Cardiac fibroblast (primary cell): ENCODE measurements around the gene PXK.

ENCODE experiments used
- DNase-seq, 2 donors: peaks; one replicate each; pipeline versions ENCODE4 v3.0.0 to v3.0.0-alpha.2; 2010; ENCODE audit warnings: low read depth in 2 of 2
- H3K4me3 ChIP-seq, 2 donors: replicated peaks in 1 of 2; 1 replicate in 1 of 2; 2 replicates in 1 of 2; pipeline ENCODE4 v1.5.1; 2011; ENCODE audit warnings: low read depth in 2 of 2, low read length in 2 of 2, mild to moderate bottlenecking in 2 of 2, moderate library complexity in 1 of 2
- CTCF ChIP-seq: IDR thresholded peaks from one replicate; pipeline ENCODE4 v1.5.1; 2011; ENCODE audit warnings: low read depth, mild to moderate bottlenecking, low read length, inconsistent platforms

The PXK gene

GRCh38 chr3:58411036-58411435 lies 78.3 kb downstream of the PXK start:
- TF ChIP-seq CTCF: no peak
- H3K4me3 ChIP-seq: no peak overlapping the region
- DNase-seq: no peak

GRCh38 chr3:58411851-58412830 lies 79.4 kb downstream of the PXK start:
- no peak for TF ChIP-seq CTCF
- DNase-seq: no peak

GRCh38 chr3:58414538-58415197 lies 82.0 kb downstream of the PXK start:
- peak; percentile 82 to 88 for DNase-seq
- peak; percentile 76 for TF ChIP-seq CTCF
- H3K4me3 ChIP-seq: no peak overlapping the region

More at GRCh38 chr3:58411851-58412830, 79.4 kb downstream of the PXK start:
- no peak overlapping the region for H3K4me3 ChIP-seq

GRCh38 chr3:58416191-58416590 lies 83.5 kb downstream of the PXK start:
- no peak for TF ChIP-seq CTCF
- H3K4me3 ChIP-seq: no peak overlapping the region
- DNase-seq: no peak

GRCh38 chr3:58417075-58417474 lies 84.4 kb downstream of the PXK start:
- TF ChIP-seq CTCF: no peak
- no peak overlapping the region for H3K4me3 ChIP-seq
- DNase-seq: no peak

GRCh38 chr3:58418227-58418626 lies 85.5 kb downstream of the PXK start:
- DNase-seq: no peak
- TF ChIP-seq CTCF: no peak
- no peak overlapping the region for H3K4me3 ChIP-seq
